ENCODE data around the gene MCAM.

Gene MCAM

GRCh38 chr11:119266517-119267255, 50.2 kb downstream of the MCAM start:
- DNase-seq (ENCODE audit: low read depth, low spot score): no peak
- TF ChIP-seq SUZ12 (IDR thresholded peaks at IDR 0.05; ENCODE audit: extremely low read depth, insufficient read depth, insufficient read length) (no peak), YY1 (IDR thresholded peaks at IDR 0.05; ENCODE audit: insufficient read depth, insufficient read length) (no peak), ZNF274 (IDR thresholded peaks at IDR 0.05; ENCODE audit: low read depth, low read length) (no peak)
- no peak overlapping the region for H3K4me3 ChIP-seq (ENCODE audit: insufficient read length, low read depth)
- no peaks in the 10 kb centered on the region for H3K9me3 ChIP-seq (ENCODE audit: insufficient read depth, low read length)
- H3K4me1 ChIP-seq (ENCODE audit: insufficient read depth, insufficient read length): no peaks in the 10 kb centered on the region
- no peak overlapping the region for H3K9ac ChIP-seq (ENCODE audit: insufficient read length, low read depth)
- H3K36me3 ChIP-seq (ENCODE audit: insufficient read depth, insufficient read length, low read length): peaks cover 4% of the 10 kb centered on the region
- no peaks in the 10 kb centered on the region for H3K27me3 ChIP-seq (ENCODE audit: insufficient read depth, insufficient read length)

- Histone ChIP-seq H3K36me3 (ENCODE audit: insufficient read depth, insufficient read length, low read length) (peaks cover 4% of the 10 kb centered on the region), H3K9ac (ENCODE audit: insufficient read length, low read depth) (no peak overlapping the region), H3K27me3 (ENCODE audit: insufficient read depth, insufficient read length) (no peaks in the 10 kb centered on the region), H3K4me3 (ENCODE audit: insufficient read length, low read depth) (no peak overlapping the region), H3K9me3 (ENCODE audit: insufficient read depth, low read length) (no peaks in the 10 kb centered on the region), H3K4me1 (ENCODE audit: insufficient read depth, insufficient read length) (no peaks in the 10 kb centered on the region)
- no peak for DNase-seq (ENCODE audit: low read depth, low spot score)
- no peak for TF ChIP-seq SUZ12 (IDR thresholded peaks at IDR 0.05; ENCODE audit: extremely low read depth, insufficient read depth, insufficient read length)
- no peak for TF ChIP-seq YY1 (IDR thresholded peaks at IDR 0.05; ENCODE audit: insufficient read depth, insufficient read length)
Measured at GRCh38 chr11:119266063-119266462, 50.9 kb downstream of the MCAM start.

GRCh38 chr11:119263352-119263940, 53.5 kb downstream of the MCAM start:
- H3K9ac ChIP-seq (ENCODE audit: insufficient read length, low read depth): no peak overlapping the region
- H3K9me3 ChIP-seq (ENCODE audit: insufficient read depth, low read length): no peaks in the 10 kb centered on the region
- no peaks in the 10 kb centered on the region for H3K27me3 ChIP-seq (ENCODE audit: insufficient read depth, insufficient read length)
- H3K4me3 ChIP-seq (ENCODE audit: insufficient read length, low read depth): no peak overlapping the region
- DNase-seq (ENCODE audit: low read depth, low spot score): no peak
- no peak for TF ChIP-seq SUZ12 (IDR thresholded peaks at IDR 0.05; ENCODE audit: extremely low read depth, insufficient read depth, insufficient read length)
- no peak for TF ChIP-seq YY1 (IDR thresholded peaks at IDR 0.05; ENCODE audit: insufficient read depth, insufficient read length)
- no peak for TF ChIP-seq ZNF274 (IDR thresholded peaks at IDR 0.05; ENCODE audit: low read depth, low read length)
- peaks cover 4% of the 10 kb centered on the region for H3K36me3 ChIP-seq (ENCODE audit: insufficient read depth, insufficient read length, low read length)
- no peaks in the 10 kb centered on the region for H3K4me1 ChIP-seq (ENCODE audit: insufficient read depth, insufficient read length)

- no peak for TF ChIP-seq YY1 (IDR thresholded peaks at IDR 0.05; ENCODE audit: insufficient read depth, insufficient read length)
- TF ChIP-seq ZNF274 (IDR thresholded peaks at IDR 0.05; ENCODE audit: low read depth, low read length): no peak
- no peak for TF ChIP-seq SUZ12 (IDR thresholded peaks at IDR 0.05; ENCODE audit: extremely low read depth, insufficient read depth, insufficient read length)
- Histone ChIP-seq H3K4me1 (ENCODE audit: insufficient read depth, insufficient read length) (no peaks in the 10 kb centered on the region), H3K9ac (ENCODE audit: insufficient read length, low read depth) (no peak overlapping the region), H3K36me3 (ENCODE audit: insufficient read depth, insufficient read length, low read length) (peaks cover 4% of the 10 kb centered on the region), H3K4me3 (ENCODE audit: insufficient read length, low read depth) (no peak overlapping the region), H3K9me3 (ENCODE audit: insufficient read depth, low read length) (no peaks in the 10 kb centered on the region), H3K27me3 (ENCODE audit: insufficient read depth, insufficient read length) (no peaks in the 10 kb centered on the region)
- no peak for DNase-seq (ENCODE audit: low read depth, low spot score)
Measured at GRCh38 chr11:119262668-119263351, 54.1 kb downstream of the MCAM start.

GRCh38 chr11:119258983-119259382, 57.9 kb downstream of the MCAM start:
- H3K4me3 ChIP-seq (ENCODE audit: insufficient read length, low read depth): no peak overlapping the region
- H3K4me1 ChIP-seq (ENCODE audit: insufficient read depth, insufficient read length): no peaks in the 10 kb centered on the region
- TF ChIP-seq YY1 (IDR thresholded peaks at IDR 0.05; ENCODE audit: insufficient read depth, insufficient read length): no peak
- no peaks in the 10 kb centered on the region for H3K9me3 ChIP-seq (ENCODE audit: insufficient read depth, low read length)
- DNase-seq (ENCODE audit: low read depth, low spot score): no peak
- H3K27me3 ChIP-seq (ENCODE audit: insufficient read depth, insufficient read length): no peaks in the 10 kb centered on the region
- no peak overlapping the region for H3K9ac ChIP-seq (ENCODE audit: insufficient read length, low read depth)
- H3K36me3 ChIP-seq (ENCODE audit: insufficient read depth, insufficient read length, low read length): peaks cover 5% of the 10 kb centered on the region
